Measurements from ENCODE around the gene SAMD1. TPM values are rescaled to one million over a fixed set of nuclear protein-coding genes. Genes with fewer than 3 reads are reported as not detected.
A peak's percentile ranks its signal among the peaks of the same experiment; 100 is the strongest.

SAMD1 gene
- total and polyA plus RNA-seq, 2 of the 8 experiments (the other 6 are each of a cell fraction or from before 2014, with no cell fraction given): 40.0 to 100 TPM

DNA sequence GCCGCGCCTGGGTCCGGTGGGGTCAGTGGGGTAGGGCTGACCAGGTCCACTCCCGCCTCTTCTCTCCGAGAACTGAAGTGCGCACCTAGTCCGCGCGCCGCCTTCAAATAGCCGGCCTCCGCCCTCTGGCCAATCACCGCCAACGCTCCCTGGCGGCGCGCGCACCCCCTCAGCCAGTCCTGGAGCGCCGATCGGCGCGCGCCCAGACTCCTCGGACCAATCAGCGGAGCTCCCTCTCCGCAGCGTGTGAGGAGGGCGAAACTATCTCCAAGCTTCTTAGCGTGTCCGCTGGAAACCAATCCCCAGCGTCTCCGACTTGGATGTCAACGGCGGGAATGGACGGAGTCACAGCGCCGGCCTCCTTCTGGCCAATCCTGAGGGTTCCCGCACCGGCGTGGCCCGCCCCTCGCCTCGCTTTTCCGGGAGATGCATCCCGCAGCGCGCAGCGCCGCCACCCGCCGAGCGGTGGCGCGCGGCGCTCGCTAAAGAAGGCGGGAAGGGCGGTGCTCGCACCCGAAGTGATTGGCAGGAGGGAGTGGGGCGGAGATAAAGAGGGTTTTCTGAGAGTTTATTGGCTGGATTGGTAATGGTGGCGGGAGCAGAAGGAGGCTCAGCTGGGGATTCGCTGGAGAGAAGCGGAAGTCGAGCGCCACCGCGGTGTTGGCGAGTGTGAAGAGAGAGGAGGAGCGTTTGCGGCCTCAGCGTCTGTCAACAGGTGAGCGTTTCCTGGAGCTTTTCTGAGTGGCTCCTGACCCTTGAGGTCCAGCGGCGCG, 46.1 kb upstream of the SAMD1 start, which contains the start of gene ASF1B (continued):
- TF ChIP-seq, protein P1, sequence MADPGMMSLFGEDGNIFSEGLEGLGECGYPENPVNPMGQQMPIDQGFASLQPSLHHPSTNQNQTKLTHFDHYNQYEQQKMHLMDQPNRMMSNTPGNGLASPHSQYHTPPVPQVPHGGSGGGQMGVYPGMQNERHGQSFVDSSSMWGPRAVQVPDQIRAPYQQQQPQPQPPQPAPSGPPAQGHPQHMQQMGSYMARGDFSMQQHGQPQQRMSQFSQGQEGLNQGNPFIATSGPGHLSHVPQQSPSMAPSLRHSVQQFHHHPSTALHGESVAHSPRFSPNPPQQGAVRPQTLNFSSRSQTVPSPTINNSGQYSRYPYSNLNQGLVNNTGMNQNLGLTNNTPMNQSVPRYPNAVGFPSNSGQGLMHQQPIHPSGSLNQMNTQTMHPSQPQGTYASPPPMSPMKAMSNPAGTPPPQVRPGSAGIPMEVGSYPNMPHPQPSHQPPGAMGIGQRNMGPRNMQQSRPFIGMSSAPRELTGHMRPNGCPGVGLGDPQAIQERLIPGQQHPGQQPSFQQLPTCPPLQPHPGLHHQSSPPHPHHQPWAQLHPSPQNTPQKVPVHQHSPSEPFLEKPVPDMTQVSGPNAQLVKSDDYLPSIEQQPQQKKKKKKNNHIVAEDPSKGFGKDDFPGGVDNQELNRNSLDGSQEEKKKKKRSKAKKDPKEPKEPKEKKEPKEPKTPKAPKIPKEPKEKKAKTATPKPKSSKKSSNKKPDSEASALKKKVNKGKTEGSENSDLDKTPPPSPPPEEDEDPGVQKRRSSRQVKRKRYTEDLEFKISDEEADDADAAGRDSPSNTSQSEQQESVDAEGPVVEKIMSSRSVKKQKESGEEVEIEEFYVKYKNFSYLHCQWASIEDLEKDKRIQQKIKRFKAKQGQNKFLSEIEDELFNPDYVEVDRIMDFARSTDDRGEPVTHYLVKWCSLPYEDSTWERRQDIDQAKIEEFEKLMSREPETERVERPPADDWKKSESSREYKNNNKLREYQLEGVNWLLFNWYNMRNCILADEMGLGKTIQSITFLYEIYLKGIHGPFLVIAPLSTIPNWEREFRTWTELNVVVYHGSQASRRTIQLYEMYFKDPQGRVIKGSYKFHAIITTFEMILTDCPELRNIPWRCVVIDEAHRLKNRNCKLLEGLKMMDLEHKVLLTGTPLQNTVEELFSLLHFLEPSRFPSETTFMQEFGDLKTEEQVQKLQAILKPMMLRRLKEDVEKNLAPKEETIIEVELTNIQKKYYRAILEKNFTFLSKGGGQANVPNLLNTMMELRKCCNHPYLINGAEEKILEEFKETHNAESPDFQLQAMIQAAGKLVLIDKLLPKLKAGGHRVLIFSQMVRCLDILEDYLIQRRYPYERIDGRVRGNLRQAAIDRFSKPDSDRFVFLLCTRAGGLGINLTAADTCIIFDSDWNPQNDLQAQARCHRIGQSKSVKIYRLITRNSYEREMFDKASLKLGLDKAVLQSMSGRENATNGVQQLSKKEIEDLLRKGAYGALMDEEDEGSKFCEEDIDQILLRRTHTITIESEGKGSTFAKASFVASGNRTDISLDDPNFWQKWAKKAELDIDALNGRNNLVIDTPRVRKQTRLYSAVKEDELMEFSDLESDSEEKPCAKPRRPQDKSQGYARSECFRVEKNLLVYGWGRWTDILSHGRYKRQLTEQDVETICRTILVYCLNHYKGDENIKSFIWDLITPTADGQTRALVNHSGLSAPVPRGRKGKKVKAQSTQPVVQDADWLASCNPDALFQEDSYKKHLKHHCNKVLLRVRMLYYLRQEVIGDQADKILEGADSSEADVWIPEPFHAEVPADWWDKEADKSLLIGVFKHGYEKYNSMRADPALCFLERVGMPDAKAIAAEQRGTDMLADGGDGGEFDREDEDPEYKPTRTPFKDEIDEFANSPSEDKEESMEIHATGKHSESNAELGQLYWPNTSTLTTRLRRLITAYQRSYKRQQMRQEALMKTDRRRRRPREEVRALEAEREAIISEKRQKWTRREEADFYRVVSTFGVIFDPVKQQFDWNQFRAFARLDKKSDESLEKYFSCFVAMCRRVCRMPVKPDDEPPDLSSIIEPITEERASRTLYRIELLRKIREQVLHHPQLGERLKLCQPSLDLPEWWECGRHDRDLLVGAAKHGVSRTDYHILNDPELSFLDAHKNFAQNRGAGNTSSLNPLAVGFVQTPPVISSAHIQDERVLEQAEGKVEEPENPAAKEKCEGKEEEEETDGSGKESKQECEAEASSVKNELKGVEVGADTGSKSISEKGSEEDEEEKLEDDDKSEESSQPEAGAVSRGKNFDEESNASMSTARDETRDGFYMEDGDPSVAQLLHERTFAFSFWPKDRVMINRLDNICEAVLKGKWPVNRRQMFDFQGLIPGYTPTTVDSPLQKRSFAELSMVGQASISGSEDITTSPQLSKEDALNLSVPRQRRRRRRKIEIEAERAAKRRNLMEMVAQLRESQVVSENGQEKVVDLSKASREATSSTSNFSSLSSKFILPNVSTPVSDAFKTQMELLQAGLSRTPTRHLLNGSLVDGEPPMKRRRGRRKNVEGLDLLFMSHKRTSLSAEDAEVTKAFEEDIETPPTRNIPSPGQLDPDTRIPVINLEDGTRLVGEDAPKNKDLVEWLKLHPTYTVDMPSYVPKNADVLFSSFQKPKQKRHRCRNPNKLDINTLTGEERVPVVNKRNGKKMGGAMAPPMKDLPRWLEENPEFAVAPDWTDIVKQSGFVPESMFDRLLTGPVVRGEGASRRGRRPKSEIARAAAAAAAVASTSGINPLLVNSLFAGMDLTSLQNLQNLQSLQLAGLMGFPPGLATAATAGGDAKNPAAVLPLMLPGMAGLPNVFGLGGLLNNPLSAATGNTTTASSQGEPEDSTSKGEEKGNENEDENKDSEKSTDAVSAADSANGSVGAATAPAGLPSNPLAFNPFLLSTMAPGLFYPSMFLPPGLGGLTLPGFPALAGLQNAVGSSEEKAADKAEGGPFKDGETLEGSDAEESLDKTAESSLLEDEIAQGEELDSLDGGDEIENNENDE (IDR thresholded peaks at IDR 0.05; ENCODE audit: insufficient replicate concordance, low read length): no peak
- TF ChIP-seq CEBPB (IDR thresholded peaks at IDR 0.05; ENCODE audit: low read depth, low read length): no peak
- no peak for TF ChIP-seq BCL11A (IDR thresholded peaks at IDR 0.05; ENCODE audit: low read depth in 2 of 2, low read length in 2 of 2)
- TF ChIP-seq RXRA (IDR thresholded peaks at IDR 0.05; ENCODE audit: insufficient read depth, low read depth, low read length): no peak
- TF ChIP-seq JUND (IDR thresholded peaks at IDR 0.05; ENCODE audit: low read length): no peak
- no peak for TF ChIP-seq KDM4A (IDR thresholded peaks at IDR 0.05; ENCODE audit: low read depth, low read length, severe bottlenecking)
- TF ChIP-seq EZH2 (IDR thresholded peaks at IDR 0.05; ENCODE audit: low read depth, low read length, severe bottlenecking): no peak
- TF ChIP-seq, protein P2, sequence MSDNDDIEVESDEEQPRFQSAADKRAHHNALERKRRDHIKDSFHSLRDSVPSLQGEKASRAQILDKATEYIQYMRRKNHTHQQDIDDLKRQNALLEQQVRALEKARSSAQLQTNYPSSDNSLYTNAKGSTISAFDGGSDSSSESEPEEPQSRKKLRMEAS (IDR thresholded peaks at IDR 0.05): peak; percentile 63; the same call in 1 of the 2 replicates
- peak; percentile 93 for TF ChIP-seq POLR2AphosphoS5 (IDR thresholded peaks at IDR 0.05; ENCODE audit: low read depth, low read length)
- TF ChIP-seq TAF7 (optimal IDR thresholded peaks at IDR 0.05; ENCODE audit: borderline replicate concordance, low read depth, low read length): peak; percentile 81
